ENCODE data around the gene SASH1. TPM values are rescaled to one million over a fixed set of nuclear protein-coding genes. Genes with fewer than 3 reads are reported as not detected.

The SASH1 gene
- total RNA-seq, 1 donor from 2014 or later: 108 TPM

- intact Hi-C loops (cut with DNase I): no loop called here
- Histone ChIP-seq H3K9me3 (no peaks in the 10 kb centered on the region), H3K36me3 (peaks cover 64% of the 10 kb centered on the region), H3K4me3 (no peak overlapping the region), H3K4me1 (peaks cover 8% of the 10 kb centered on the region), H3K27ac (no peak overlapping the region), H3K27me3 (no peaks in the 10 kb centered on the region)
- no peak for ATAC-seq
- no peak for TF ChIP-seq CTCF (IDR thresholded peaks at IDR 0.05)
- no peak for DNase-seq
These were observed 185.7 kb downstream of the SASH1 start for GRCh38 chr6:148528292-148528691.

GRCh38 chr6:148529010-148529409, 186.4 kb downstream of the SASH1 start:
- intact Hi-C loops (cut with DNase I): no loop called here
- ATAC-seq (peak; percentile 16), DNase-seq (no peak)
- peaks cover 8% of the 10 kb centered on the region for H3K4me1 ChIP-seq
- H3K27ac ChIP-seq: no peak overlapping the region
- TF ChIP-seq CTCF (IDR thresholded peaks at IDR 0.05): no peak
- no peaks in the 10 kb centered on the region for H3K27me3 ChIP-seq
- peaks cover 71% of the 10 kb centered on the region for H3K36me3 ChIP-seq
- no peaks in the 10 kb centered on the region for H3K9me3 ChIP-seq
- H3K4me3 ChIP-seq: no peak overlapping the region

GRCh38 chr6:148530394-148530953, 187.8 kb downstream of the SASH1 start:
- intact Hi-C loops (cut with DNase I): no loop called here
- no peak for TF ChIP-seq CTCF (IDR thresholded peaks at IDR 0.05)
- H3K4me1 ChIP-seq: no peaks in the 10 kb centered on the region
- DNase-seq (no peak), ATAC-seq (peak; percentile 37)
- H3K9me3 ChIP-seq: no peaks in the 10 kb centered on the region
- H3K36me3 ChIP-seq: peaks cover 83% of the 10 kb centered on the region
- H3K4me3 ChIP-seq: no peak overlapping the region
- H3K27ac ChIP-seq: peak overlapping the region; percentile 77
- no peaks in the 10 kb centered on the region for H3K27me3 ChIP-seq

GRCh38 chr6:148530976-148531375, 188.3 kb downstream of the SASH1 start:
- no peaks in the 10 kb centered on the region for H3K4me1 ChIP-seq
- H3K27ac ChIP-seq: peak overlapping the region; percentile 77
- peaks cover 83% of the 10 kb centered on the region for H3K36me3 ChIP-seq
- ATAC-seq (no peak), DNase-seq (no peak)
- no peak for TF ChIP-seq CTCF (IDR thresholded peaks at IDR 0.05)
- intact Hi-C loops (cut with DNase I): no loop called here
- no peak overlapping the region for H3K4me3 ChIP-seq
- H3K9me3 ChIP-seq: no peaks in the 10 kb centered on the region
- no peaks in the 10 kb centered on the region for H3K27me3 ChIP-seq

GRCh38 chr6:148532698-148533097, 190.1 kb downstream of the SASH1 start:
- no peak for TF ChIP-seq CTCF (IDR thresholded peaks at IDR 0.05)
- no peaks in the 10 kb centered on the region for H3K4me1 ChIP-seq
- no peak for ATAC-seq
- no peaks in the 10 kb centered on the region for H3K9me3 ChIP-seq
- no peak overlapping the region for H3K4me3 ChIP-seq
- H3K27ac ChIP-seq: no peak overlapping the region
- intact Hi-C loops (cut with DNase I): no loop called here
- no peak for DNase-seq
- H3K27me3 ChIP-seq: no peaks in the 10 kb centered on the region
- peaks cover 80% of the 10 kb centered on the region for H3K36me3 ChIP-seq

Data from upper lobe of right lung (tissue), 1 donor.